Neural cell (in vitro differentiated cells): Measurements from ENCODE around the gene LATS2.

Source experiments
- CTCF ChIP-seq: fragments of 450-650 bp; IDR thresholded peaks from 2 replicates; pipeline ENCODE4 v1.5.1; 2014; ENCODE audit warnings: antibody characterized with exemption, mild to moderate bottlenecking, moderate library complexity; ENCODE audit not compliant: poor library complexity, severe bottlenecking
- EP300 ChIP-seq: fragments of 450-650 bp; conservative IDR thresholded peaks from 2 replicates; pipeline ENCODE4 v1.6.1; 2014; ENCODE audit warnings: antibody characterized with exemption, mild to moderate bottlenecking, moderate library complexity; ENCODE audit not compliant: poor library complexity, severe bottlenecking
- EZH2 ChIP-seq: fragments of 200-600, 300-800 bp; shearing (Covaris generic), sonication (generic); IDR thresholded peaks from 2 replicates; pipeline ENCODE4 v1.6.1; 2014; ENCODE audit warnings: antibody characterized with exemption, low read length, borderline replicate concordance, mild to moderate bottlenecking; ENCODE audit not compliant: insufficient read depth, poor library complexity, severe bottlenecking
- POLR2AphosphoS5 ChIP-seq: IDR thresholded peaks from 2 replicates; pipeline ENCODE4 v1.6.1; 2012
- TAF1 ChIP-seq: IDR thresholded peaks from 2 replicates; pipeline ENCODE4 v1.6.1; 2012; ENCODE audit warnings: low read depth

- TF ChIP-seq CTCF (no peak), POLR2AphosphoS5 (no peak), TAF1 (no peak), EZH2 (no peak), EP300 (no peak)
Observed at GRCh38 chr13:21012211-21012610, 49.2 kb downstream of the LATS2 start.
